Peyer's patch (tissue), 4 donors: ENCODE results near the gene IFITM1. TPM values are rescaled to one million over a fixed set of nuclear protein-coding genes. Genes with fewer than 3 reads are reported as not detected.
"Not testable (repeated sequence)": the region's sequence is repeated elsewhere in the genome, so short reads cannot be mapped to it uniquely, and the experiment has no call there.

Experiments used
- DNase-seq, 3 donors: peaks; one replicate each; pipeline ENCODE4 v3.0.0-alpha.2; 2017 to 2019
- H3K27ac ChIP-seq, 4 donors: fragments of 200-600 bp; sonication (generic); one replicate each; pipeline ENCODE4 v1.5.1; 2016 to 2019
- H3K27me3 ChIP-seq, 2 donors: fragments of 200-600 bp; sonication (generic); one replicate each; pipeline ENCODE4 v1.5.1; 2019
- H3K36me3 ChIP-seq, 3 donors: fragments of 200-600 bp; sonication (generic); one replicate each; pipeline ENCODE4 v1.5.1; 2016 to 2019
- H3K4me1 ChIP-seq, 4 donors: fragments of 200-600 bp; sonication (generic); one replicate each; pipeline ENCODE4 v1.5.1; 2016 to 2019
- H3K4me3 ChIP-seq, 4 donors: fragments of 200-600 bp; sonication (generic); 1 replicate in 3 of 4; 2 replicates in 1 of 4; pipeline ENCODE4 v1.5.1; 2016 to 2019; ENCODE audit warnings: mild to moderate bottlenecking in 1 of 4
- H3K9me3 ChIP-seq, 4 donors: fragments of 200-600 bp; sonication (generic); one replicate each; pipeline ENCODE4 v1.5.1; 2016 to 2019; ENCODE audit warnings: mild to moderate bottlenecking in 1 of 4
- CTCF ChIP-seq, 6 experiments: fragments of 450-650 bp in 4 of 6; fragments of 200-600 bp in 2 of 6; sonication (generic) in 1 of 6; IDR thresholded peaks; one replicate each; pipeline ENCODE4 v1.5.1; 2017 to 2019; ENCODE audit warnings: antibody characterized with exemption in 6 of 6, mild to moderate bottlenecking in 3 of 6, moderate library complexity in 1 of 6
- POLR2A ChIP-seq, 2 donors: fragments of 450-650 bp; IDR thresholded peaks; one replicate each; pipeline ENCODE4 v1.5.1; 2017; ENCODE audit warnings: antibody characterized with exemption in 2 of 2, mild to moderate bottlenecking in 2 of 2, moderate library complexity in 2 of 2
- total RNA-seq, 4 donors: library from RNA; depleted of rRNA; stranded (reverse); fragments of >200 nt; gene quantifications; one replicate each; pipeline ENCODE4 v1.1.0, GENCODE V29; 2016

IFITM1 gene
- total RNA-seq, 4 donors from 2014 or later: 45.9 to 141 (median 89.6) TPM

GRCh38 chr11:324156-324555 is 10.3 kb downstream of the IFITM1 start:
- H3K4me3 ChIP-seq: no peak overlapping the region
- no peaks in the 10 kb centered on the region for H3K27me3 ChIP-seq
- TF ChIP-seq POLR2A (IDR thresholded peaks at IDR 0.05) (no peak), CTCF (IDR thresholded peaks at IDR 0.05) (no peak)
- H3K9me3 ChIP-seq: no peaks in the 10 kb centered on the region
- peak overlapping the region in 2 of 4 donors; percentile 52 to 87 for H3K27ac ChIP-seq
- peaks cover 0 to 29% (median 22%) of the 10 kb centered on the region in 4 donors for H3K4me1 ChIP-seq
- H3K36me3 ChIP-seq: no peaks in the 10 kb centered on the region
- DNase-seq: no peak

GRCh38 chr11:324593-325517 is 11.0 kb downstream of the IFITM1 start:
- not testable (repeated sequence) for H3K36me3 ChIP-seq, H3K4me3 ChIP-seq, H3K27me3 ChIP-seq, H3K9me3 ChIP-seq, DNase-seq
- peaks cover 0 to 29% (median 22%) of the 10 kb centered on the region in 4 donors for H3K4me1 ChIP-seq
- peak overlapping the region; percentile 45 to 87 (median 69) for H3K27ac ChIP-seq

- Histone ChIP-seq H3K27ac (peak overlapping the region; percentile 79 to 89 (median 86)), H3K4me3 (peak overlapping the region in 1 of 4 donors; percentile 6), H3K27me3 (no peaks in the 10 kb centered on the region), H3K36me3 (no peaks in the 10 kb centered on the region), H3K4me1 (peaks cover 0 to 34% (median 23%) of the 10 kb centered on the region in 4 donors), H3K9me3 (no peaks in the 10 kb centered on the region)
- peak in 1 of 3 donors; percentile 48 for DNase-seq
- TF ChIP-seq CTCF (IDR thresholded peaks at IDR 0.05) (no peak), POLR2A (IDR thresholded peaks at IDR 0.05) (no peak)
Measured at GRCh38 chr11:325796-326591, 12.2 kb downstream of the IFITM1 start.

- no peaks in the 10 kb centered on the region for H3K9me3 ChIP-seq
- no peaks in the 10 kb centered on the region for H3K36me3 ChIP-seq
- TF ChIP-seq POLR2A (IDR thresholded peaks at IDR 0.05) (no peak), CTCF (IDR thresholded peaks at IDR 0.05) (no peak)
- H3K4me1 ChIP-seq: peaks cover 0 to 34% (median 23%) of the 10 kb centered on the region in 4 donors
- no peaks in the 10 kb centered on the region for H3K27me3 ChIP-seq
- peak overlapping the region in 1 of 4 donors; percentile 6 for H3K4me3 ChIP-seq
- H3K27ac ChIP-seq: peak overlapping the region; percentile 79 to 89 (median 86)
- DNase-seq: no peak
Measured at GRCh38 chr11:326592-326841, 12.7 kb downstream of the IFITM1 start.

- DNase-seq: peak; percentile 70 to 97 (median 95)
Measured at GRCh38 chr11:326842-327580, 13.2 kb downstream of the IFITM1 start.

More at GRCh38 chr11:326842-327580, 13.2 kb downstream of the IFITM1 start:
- Histone ChIP-seq H3K9me3 (no peaks in the 10 kb centered on the region), H3K4me3 (peak overlapping the region in 2 of 4 donors; percentile 6 to 11), H3K27ac (peak overlapping the region; percentile 79 to 89 (median 86)), H3K36me3 (no peaks in the 10 kb centered on the region), H3K27me3 (no peaks in the 10 kb centered on the region), H3K4me1 (peaks cover 0 to 34% (median 23%) of the 10 kb centered on the region in 4 donors)
- TF ChIP-seq CTCF (IDR thresholded peaks at IDR 0.05) (no peak), POLR2A (IDR thresholded peaks at IDR 0.05) (peak in 1 of 2 donors; percentile 14)
